COR-L47 (cell line): Measurements from ENCODE around the gene FRMD4B.
A peak's percentile ranks its signal among the peaks of the same experiment; 100 is the strongest.

Source experiments
- DNase-seq: peaks from one replicate; lab custom pipeline; 2025; lab: John Stamatoyannopoulos, UW

Gene FRMD4B

GRCh38 chr3:69126999-69127398, 258.9 kb downstream of the FRMD4B start:
- no peak for DNase-seq

GRCh38 chr3:69126216-69126615, 259.7 kb downstream of the FRMD4B start:
- DNase-seq: no peak

GRCh38 chr3:69122403-69122802, 263.5 kb downstream of the FRMD4B start, which contains the start of gene LMOD3:
Gene LMOD3 (minus strand): TSS chr3:69122595. CDS start chr3:69122386, 209 bp downstream.
- DNase-seq: no peak

DNA sequence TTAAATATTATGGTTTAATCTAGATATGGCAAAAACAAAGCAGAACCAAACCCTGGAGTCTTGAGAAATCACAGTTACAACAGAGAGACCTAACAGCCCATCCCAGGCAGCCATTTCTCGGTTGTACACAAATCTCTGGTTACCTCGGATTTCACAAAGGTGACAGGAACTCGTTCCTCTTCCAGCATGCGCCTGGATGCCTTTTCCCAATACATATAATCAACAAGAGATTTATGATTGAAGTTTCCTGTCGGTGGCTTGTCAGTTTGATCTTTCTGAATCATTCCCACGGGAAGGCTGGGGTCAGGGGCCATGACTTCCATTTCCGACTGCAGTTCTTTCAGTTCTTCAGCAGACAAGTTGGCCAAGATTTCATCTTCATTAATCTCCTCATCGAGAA, 263.9 kb downstream of the FRMD4B start:
- DNase-seq: no peak

DNA sequence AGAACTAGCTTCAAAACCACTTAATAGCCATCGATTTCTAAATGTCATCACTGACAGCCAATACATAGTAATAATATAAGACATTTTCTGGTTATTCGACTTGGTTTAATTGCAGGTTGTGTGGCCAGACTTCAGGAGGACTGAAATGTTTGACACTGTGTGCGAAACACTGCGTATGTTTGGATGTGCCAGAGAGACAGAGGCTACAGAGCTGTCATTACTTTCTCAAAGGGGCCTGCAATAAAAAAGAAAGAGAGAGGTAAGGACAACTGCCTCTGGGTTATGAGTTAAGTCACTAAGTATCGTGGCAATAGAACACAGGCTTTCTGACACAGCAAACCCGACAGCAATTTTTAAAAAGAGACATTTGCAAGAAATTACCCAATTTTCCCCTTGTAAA, 264.4 kb downstream of the FRMD4B start:
- DNase-seq: no peak

DNA sequence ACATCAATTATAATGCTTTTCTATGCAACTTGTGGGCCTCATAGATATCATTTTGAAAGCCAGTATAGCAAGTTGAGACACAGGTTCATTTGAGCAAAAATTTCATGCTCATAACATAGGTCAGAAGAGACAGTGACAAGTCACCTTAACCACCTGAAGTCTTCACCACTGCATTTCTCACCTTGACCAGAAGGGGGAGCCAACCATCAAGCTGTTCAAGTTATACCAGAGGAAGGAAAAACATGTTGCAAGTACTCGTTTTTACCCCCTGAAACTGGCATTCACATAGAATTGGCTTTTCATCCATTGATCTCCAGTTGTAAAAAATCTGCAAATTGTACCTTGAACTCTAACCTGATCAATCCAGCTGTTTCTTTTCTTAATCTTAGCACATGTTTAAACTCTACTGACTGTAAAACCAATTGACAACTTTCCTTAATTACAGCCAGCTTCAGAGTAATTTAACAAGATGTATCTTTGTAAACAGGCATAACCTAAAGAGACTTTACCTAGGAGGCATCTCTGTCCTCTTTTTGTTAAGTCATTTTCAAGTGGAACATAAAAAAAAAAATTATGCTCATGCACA, 264.9 kb downstream of the FRMD4B start:
- peak; percentile 28 for DNase-seq
